Measurements from ENCODE around the gene CYP1A1. TPM values are rescaled to one million over a fixed set of nuclear protein-coding genes. Genes with fewer than 3 reads are reported as not detected.

The CYP1A1 gene
- total RNA-seq, 6 experiments from 2014 or later = not detected

GRCh38 chr15:74683758-74684157 is 41.6 kb downstream of the CYP1A1 start:
- H3K27me3 Mint-ChIP-seq (ENCODE audit: insufficient read depth) = no peaks in the 10 kb centered on the region
- H3K36me3 Mint-ChIP-seq (ENCODE audit: low read depth) = peaks cover 24% of the 10 kb centered on the region
- no peak for TF ChIP-seq CTCF (IDR thresholded peaks at IDR 0.05)
- no peak overlapping the region for H3K27ac Mint-ChIP-seq
- H3K9me3 Mint-ChIP-seq = peaks cover 5% of the 10 kb centered on the region
- no peak for DNase-seq
- H3K4me1 Mint-ChIP-seq (ENCODE audit: low read depth) = no peaks in the 10 kb centered on the region
- no peak overlapping the region for H3K4me3 Mint-ChIP-seq

- Mint-ChIP-seq H3K4me1 (ENCODE audit: low read depth) (no peaks in the 10 kb centered on the region), H3K27me3 (ENCODE audit: insufficient read depth) (no peaks in the 10 kb centered on the region), H3K27ac (no peak overlapping the region), H3K36me3 (ENCODE audit: low read depth) (peaks cover 24% of the 10 kb centered on the region), H3K9me3 (peaks cover 5% of the 10 kb centered on the region), H3K4me3 (no peak overlapping the region)
- TF ChIP-seq CTCF (IDR thresholded peaks at IDR 0.05) = no peak
- no peak for DNase-seq
Measured at GRCh38 chr15:74682954-74683353, 42.4 kb downstream of the CYP1A1 start.

- Mint-ChIP-seq H3K9me3 (peaks cover 5% of the 10 kb centered on the region), H3K27ac (no peak overlapping the region), H3K4me1 (ENCODE audit: low read depth) (no peaks in the 10 kb centered on the region), H3K4me3 (no peak overlapping the region), H3K36me3 (ENCODE audit: low read depth) (peaks cover 21% of the 10 kb centered on the region), H3K27me3 (ENCODE audit: insufficient read depth) (no peaks in the 10 kb centered on the region)
- TF ChIP-seq CTCF (IDR thresholded peaks at IDR 0.05) = no peak
- DNase-seq = no peak
Measured at GRCh38 chr15:74680456-74680855, 44.9 kb downstream of the CYP1A1 start.

GRCh38 chr15:74676801-74677200 is 48.5 kb downstream of the CYP1A1 start:
- Mint-ChIP-seq H3K4me1 (ENCODE audit: low read depth) (no peaks in the 10 kb centered on the region), H3K27me3 (ENCODE audit: insufficient read depth) (no peaks in the 10 kb centered on the region), H3K36me3 (ENCODE audit: low read depth) (0 out of 2 replicates have a peak, but pooled peaks cover 4% of the 10 kb centered on the region)

GRCh38 chr15:74674161-74674560 is 51.2 kb downstream of the CYP1A1 start:
- Mint-ChIP-seq H3K4me1 (ENCODE audit: low read depth) (no peaks in the 10 kb centered on the region), H3K27me3 (ENCODE audit: insufficient read depth) (no peaks in the 10 kb centered on the region), H3K4me3 (no peak overlapping the region), H3K9me3 (no peaks in the 10 kb centered on the region), H3K36me3 (ENCODE audit: low read depth) (peaks cover 12% of the 10 kb centered on the region; the same call in 1 of the 2 replicates), H3K27ac (no peak overlapping the region)
- TF ChIP-seq CTCF (IDR thresholded peaks at IDR 0.05) = no peak
- no peak for DNase-seq

More at GRCh38 chr15:74676801-74677200, 48.5 kb downstream of the CYP1A1 start:
- no peak for DNase-seq
- Mint-ChIP-seq H3K27ac (no peak overlapping the region), H3K9me3 (no peaks in the 10 kb centered on the region), H3K4me3 (no peak overlapping the region)
- TF ChIP-seq CTCF (IDR thresholded peaks at IDR 0.05) = no peak

GRCh38 chr15:74669627-74670026 is 55.7 kb downstream of the CYP1A1 start:
- DNase-seq = no peak
- peaks cover 12% of the 10 kb centered on the region; the same call in 1 of the 2 replicates for H3K36me3 Mint-ChIP-seq (ENCODE audit: low read depth)
- H3K4me3 Mint-ChIP-seq = no peak overlapping the region
- H3K27ac Mint-ChIP-seq = no peak overlapping the region
- no peaks in the 10 kb centered on the region for H3K27me3 Mint-ChIP-seq (ENCODE audit: insufficient read depth)
- H3K4me1 Mint-ChIP-seq (ENCODE audit: low read depth) = peaks cover 10% of the 10 kb centered on the region
- no peaks in the 10 kb centered on the region for H3K9me3 Mint-ChIP-seq
- TF ChIP-seq CTCF (IDR thresholded peaks at IDR 0.05) = no peak
